ENCODE measurements around the gene CLMN.
"Not testable (repeated sequence)": the region's sequence is repeated elsewhere in the genome, so short reads cannot be mapped to it uniquely, and the experiment has no call there.

CLMN gene

DNA sequence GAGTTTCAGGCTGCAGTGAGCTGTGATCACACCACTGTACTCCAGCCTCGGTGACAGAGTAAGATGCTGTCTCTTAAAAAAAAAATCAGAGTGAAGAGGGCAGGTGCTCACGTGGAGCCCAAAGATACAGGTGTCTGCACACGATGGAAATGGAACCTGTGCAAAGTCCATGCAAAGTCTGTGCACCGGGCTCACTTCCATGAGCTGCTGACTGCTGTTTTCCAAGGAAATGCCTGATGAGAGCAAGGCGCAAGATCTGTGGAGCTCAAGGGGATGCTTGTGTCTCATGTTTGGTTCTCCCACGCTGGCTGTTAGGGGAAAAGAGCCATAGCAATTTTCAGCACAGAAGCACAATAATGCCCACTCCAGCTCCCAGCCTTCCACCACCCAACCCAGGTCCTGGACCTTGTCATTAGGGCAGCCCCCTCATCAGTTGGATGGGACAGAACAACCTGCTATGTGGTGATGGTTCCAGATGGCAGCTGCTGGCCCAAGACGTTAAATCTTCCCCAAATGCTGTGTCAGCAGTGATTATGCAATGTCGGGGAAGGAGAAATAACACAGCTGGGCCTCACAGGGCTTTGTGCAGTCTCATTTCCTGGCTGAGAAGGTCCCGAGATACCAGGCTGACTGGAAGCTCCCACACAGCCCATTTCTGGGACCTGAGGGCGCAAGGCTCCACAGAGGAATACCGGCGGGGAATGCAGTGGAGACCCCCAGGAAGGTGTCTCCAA lies 134.5 kb downstream of the CLMN start:
- TF ChIP-seq EZH2 (IDR thresholded peaks at IDR 0.05) = no peak
- TF ChIP-seq POLR2AphosphoS5 (IDR thresholded peaks at IDR 0.05; ENCODE audit: borderline replicate concordance, low read depth, low read length) = peak; percentile 66
- Histone ChIP-seq H3K9me3 (ENCODE audit: low read depth, low read length) (no peaks in the 10 kb centered on the region; the same call in 1 of the 2 replicates), H3K36me3 (ENCODE audit: insufficient read depth, low read length) (no peaks in the 10 kb centered on the region), H3K9ac (ENCODE audit: insufficient read length) (peak overlapping the region; percentile 57), H3K4me3 (peak overlapping the region; percentile 68), H3K27ac (peak overlapping the region; percentile 94)
- DNase-seq (ENCODE audit: low read depth, low spot score) = peak; percentile 59

DNA sequence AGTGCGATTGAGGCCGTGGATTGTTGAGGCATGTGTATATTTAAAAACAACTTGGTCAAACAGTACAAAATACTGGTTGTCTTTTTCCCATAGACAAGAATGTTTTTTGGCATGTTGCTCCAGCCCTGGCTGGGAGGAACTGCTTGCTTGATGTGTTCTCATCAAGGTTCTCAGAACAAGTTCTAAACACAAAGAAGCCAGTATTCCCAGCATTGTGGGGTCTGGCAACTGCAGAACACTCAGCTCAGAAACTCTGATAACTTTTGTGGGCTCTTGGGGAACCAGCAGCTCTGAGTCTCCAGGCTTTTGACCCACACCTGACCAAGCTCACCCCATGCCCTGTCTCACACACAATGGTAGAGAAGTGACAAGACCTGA lies 135.3 kb downstream of the CLMN start:
- no peaks in the 10 kb centered on the region for H3K36me3 ChIP-seq (ENCODE audit: insufficient read depth, low read length)
- no peak overlapping the region for H3K4me3 ChIP-seq
- TF ChIP-seq FOXP2 (optimal IDR thresholded peaks at IDR 0.05; ENCODE audit: control extremely low read depth, extremely low read length, insufficient read depth) = no peak
- TF ChIP-seq EZH2 (IDR thresholded peaks at IDR 0.05) = no peak
- no peak for TF ChIP-seq POLR2AphosphoS5 (IDR thresholded peaks at IDR 0.05; ENCODE audit: borderline replicate concordance, low read depth, low read length)
- no peaks in the 10 kb centered on the region; the same call in 1 of the 2 replicates for H3K9me3 ChIP-seq (ENCODE audit: low read depth, low read length)
- H3K27ac ChIP-seq = peak overlapping the region; percentile 74
- no peak overlapping the region for H3K9ac ChIP-seq (ENCODE audit: insufficient read length)
- no peak for DNase-seq (ENCODE audit: low read depth, low spot score)

GRCh38 chr14:95183532-95184412 lies 135.9 kb downstream of the CLMN start:
- Histone ChIP-seq H3K4me3 (no peak overlapping the region), H3K27ac (peak overlapping the region; percentile 74), H3K36me3 (ENCODE audit: insufficient read depth, low read length) (no peaks in the 10 kb centered on the region), H3K9me3 (ENCODE audit: low read depth, low read length) (no peaks in the 10 kb centered on the region; the same call in 1 of the 2 replicates), H3K9ac (ENCODE audit: insufficient read length) (no peak overlapping the region)
- TF ChIP-seq FOXP2 (optimal IDR thresholded peaks at IDR 0.05; ENCODE audit: control extremely low read depth, extremely low read length, insufficient read depth) (no peak), EZH2 (IDR thresholded peaks at IDR 0.05) (no peak), POLR2AphosphoS5 (IDR thresholded peaks at IDR 0.05; ENCODE audit: borderline replicate concordance, low read depth, low read length) (no peak)
- no peak for DNase-seq (ENCODE audit: low read depth, low spot score)

DNA sequence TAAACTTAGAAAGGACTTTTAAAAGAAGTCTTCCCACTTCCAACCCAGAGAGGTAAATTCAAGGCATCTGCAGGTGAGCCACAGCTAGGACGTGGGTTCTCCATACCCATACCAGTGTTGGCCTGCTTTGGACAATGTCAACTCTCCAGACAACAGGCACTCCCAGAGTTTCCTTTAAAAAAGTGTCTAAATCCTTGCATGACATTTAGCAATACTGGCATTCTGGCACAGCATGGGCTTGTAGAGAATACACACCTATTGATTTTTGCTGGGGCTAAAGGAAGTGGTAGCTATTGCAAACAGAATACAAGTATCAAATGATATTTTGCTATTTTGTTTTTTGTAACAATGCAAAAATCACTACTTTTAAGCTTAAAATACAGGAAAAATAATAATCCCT lies 136.6 kb downstream of the CLMN start:
- no peak for DNase-seq (ENCODE audit: low read depth, low spot score)
- Histone ChIP-seq H3K9me3 (ENCODE audit: low read depth, low read length) (no peaks in the 10 kb centered on the region; the same call in 1 of the 2 replicates), H3K4me3 (no peak overlapping the region), H3K27ac (peak overlapping the region; percentile 4; the same call in 1 of the 2 replicates), H3K36me3 (ENCODE audit: insufficient read depth, low read length) (no peaks in the 10 kb centered on the region), H3K9ac (ENCODE audit: insufficient read length) (no peak overlapping the region)
- no peak for TF ChIP-seq EZH2 (IDR thresholded peaks at IDR 0.05)
- no peak for TF ChIP-seq POLR2AphosphoS5 (IDR thresholded peaks at IDR 0.05; ENCODE audit: borderline replicate concordance, low read depth, low read length)
- no peak for TF ChIP-seq FOXP2 (optimal IDR thresholded peaks at IDR 0.05; ENCODE audit: control extremely low read depth, extremely low read length, insufficient read depth)

DNA sequence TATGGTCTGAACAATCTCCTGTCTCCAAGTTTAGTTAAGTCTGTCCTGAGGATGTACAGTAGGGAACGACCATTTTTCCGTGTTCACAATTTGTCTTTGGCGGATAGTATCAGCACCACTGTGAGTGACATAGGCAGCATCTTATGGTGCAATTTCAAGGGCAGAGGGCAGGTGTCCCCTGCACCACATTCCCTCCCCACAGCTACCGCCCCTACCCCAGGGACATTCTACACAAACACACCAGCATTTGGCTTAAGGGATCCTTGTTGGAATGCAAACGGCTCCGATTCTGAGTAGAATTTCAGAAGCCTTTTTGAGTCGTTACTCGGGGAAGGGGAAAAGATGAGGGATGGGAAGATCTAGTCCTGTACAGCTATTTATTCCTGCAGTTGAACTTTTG lies 137.3 kb downstream of the CLMN start:
- H3K9me3 ChIP-seq (ENCODE audit: low read depth, low read length) = no peaks in the 10 kb centered on the region
- no peak for TF ChIP-seq EZH2 (IDR thresholded peaks at IDR 0.05)
- TF ChIP-seq POLR2AphosphoS5 (IDR thresholded peaks at IDR 0.05; ENCODE audit: borderline replicate concordance, low read depth, low read length) = no peak

DNA sequence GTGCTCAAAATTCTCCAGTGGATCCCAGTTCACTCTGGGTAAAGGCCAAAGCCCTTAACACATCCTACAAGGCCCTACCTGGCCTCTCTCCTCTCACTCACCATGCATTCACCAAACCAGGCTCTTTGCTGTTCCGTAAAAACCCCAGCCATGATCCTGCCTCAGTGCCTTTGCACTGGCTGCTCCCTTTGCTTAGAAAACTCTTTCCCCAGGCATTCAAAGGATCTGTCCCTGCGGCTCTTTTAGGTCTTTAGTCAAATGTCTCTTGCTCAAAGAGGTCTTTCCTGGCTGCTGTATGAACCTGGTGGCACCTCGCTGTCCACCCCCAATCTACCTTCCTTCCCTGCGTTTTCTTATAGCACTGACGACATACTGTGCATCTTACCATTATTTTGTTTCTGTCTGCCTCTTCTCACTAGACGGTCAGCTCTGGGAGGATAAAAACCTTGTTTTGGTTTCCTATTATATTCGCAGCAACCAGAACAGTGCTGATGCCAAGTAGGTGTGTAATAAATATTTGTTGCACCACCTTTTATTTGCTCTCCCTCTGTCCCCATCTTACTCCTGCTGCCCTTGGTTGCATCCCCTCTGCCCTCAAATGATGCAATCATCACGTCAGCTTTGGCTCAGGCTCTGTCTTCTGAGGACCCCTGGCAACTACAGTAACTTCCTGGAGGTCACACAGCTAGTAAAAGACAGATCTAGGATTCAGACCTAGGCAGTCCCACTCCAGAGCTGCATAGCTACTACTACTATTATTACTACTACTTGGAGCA lies 138.6 kb downstream of the CLMN start:
- Histone ChIP-seq H3K36me3 (ENCODE audit: insufficient read depth, low read length) (no peaks in the 10 kb centered on the region), H3K4me3 (no peak overlapping the region), H3K9ac (ENCODE audit: insufficient read length) (no peak overlapping the region), H3K27ac (0 out of 2 replicates have a peak overlapping the region, but pooled peaks have one; percentile 18), H3K9me3 (ENCODE audit: low read depth, low read length) (no peaks in the 10 kb centered on the region)
- no peak for TF ChIP-seq POLR2AphosphoS5 (IDR thresholded peaks at IDR 0.05; ENCODE audit: borderline replicate concordance, low read depth, low read length)
- no peak for TF ChIP-seq EZH2 (IDR thresholded peaks at IDR 0.05)
- no peak for DNase-seq (ENCODE audit: low read depth, low spot score)

More for the DNA sequence above, 137.3 kb downstream of the CLMN start:
- no peak overlapping the region for H3K27ac ChIP-seq
- no peak overlapping the region for H3K9ac ChIP-seq (ENCODE audit: insufficient read length)
- H3K36me3 ChIP-seq (ENCODE audit: insufficient read depth, low read length) = no peaks in the 10 kb centered on the region
- H3K4me3 ChIP-seq = no peak overlapping the region
- DNase-seq (ENCODE audit: low read depth, low spot score) = no peak

- not testable (repeated sequence) for H3K27ac ChIP-seq; H3K9me3 ChIP-seq (ENCODE audit: low read depth, low read length); H3K9ac ChIP-seq (ENCODE audit: insufficient read length); H3K36me3 ChIP-seq (ENCODE audit: insufficient read depth, low read length); DNase-seq (ENCODE audit: low read depth, low spot score); H3K4me3 ChIP-seq
Measured at GRCh38 chr14:95175670-95176069, 144.0 kb downstream of the CLMN start.

DNA sequence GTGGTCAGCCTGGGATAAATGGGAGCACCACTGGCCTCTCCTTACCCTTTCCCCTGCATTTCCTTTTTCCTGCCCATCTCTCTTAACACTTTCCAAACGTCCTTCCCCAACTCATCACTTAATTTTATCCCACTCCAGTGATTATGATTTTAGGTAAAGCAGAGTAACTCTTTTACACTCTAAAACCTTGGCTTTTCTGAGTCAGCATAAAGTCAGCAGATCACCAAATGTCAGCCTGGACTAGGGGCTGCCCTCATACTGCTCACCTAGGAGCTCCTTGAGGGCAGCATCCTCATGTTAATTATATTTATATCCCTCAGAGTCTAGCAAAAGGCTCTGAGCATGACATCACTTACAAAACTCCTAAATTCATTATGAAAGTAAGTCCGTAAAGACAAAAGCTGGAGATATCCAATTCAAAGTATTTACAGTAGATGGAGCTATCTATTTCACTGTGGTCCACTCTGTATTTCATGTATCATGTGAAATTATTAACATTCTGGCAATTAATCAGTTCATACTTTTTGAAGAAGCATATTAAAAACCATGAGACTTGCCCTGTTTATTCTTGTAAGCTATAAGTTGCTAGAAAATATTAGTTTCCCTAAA lies 145.4 kb downstream of the CLMN start:
- no peak overlapping the region for H3K27ac ChIP-seq
- TF ChIP-seq EZH2 (IDR thresholded peaks at IDR 0.05) (no peak), FOXP2 (optimal IDR thresholded peaks at IDR 0.05; ENCODE audit: control extremely low read depth, extremely low read length, insufficient read depth) (no peak), POLR2AphosphoS5 (IDR thresholded peaks at IDR 0.05; ENCODE audit: borderline replicate concordance, low read depth, low read length) (no peak)
- no peak for DNase-seq (ENCODE audit: low read depth, low spot score)

More for the DNA sequence above, 145.4 kb downstream of the CLMN start:
- no peaks in the 10 kb centered on the region for H3K36me3 ChIP-seq (ENCODE audit: insufficient read depth, low read length)
- H3K9ac ChIP-seq (ENCODE audit: insufficient read length) = no peak overlapping the region
- no peak overlapping the region for H3K4me3 ChIP-seq
- no peaks in the 10 kb centered on the region for H3K9me3 ChIP-seq (ENCODE audit: low read depth, low read length)
